Measurements from ENCODE around the gene GRAMD1A. TPM values are rescaled to one million over a fixed set of nuclear protein-coding genes. Genes with fewer than 3 reads are reported as not detected.

The GRAMD1A gene
- total and polyA plus RNA-seq, 2 of the 8 experiments (the other 6 are each of a cell fraction or from before 2014, with no cell fraction given): 113 to 154 TPM

DNA sequence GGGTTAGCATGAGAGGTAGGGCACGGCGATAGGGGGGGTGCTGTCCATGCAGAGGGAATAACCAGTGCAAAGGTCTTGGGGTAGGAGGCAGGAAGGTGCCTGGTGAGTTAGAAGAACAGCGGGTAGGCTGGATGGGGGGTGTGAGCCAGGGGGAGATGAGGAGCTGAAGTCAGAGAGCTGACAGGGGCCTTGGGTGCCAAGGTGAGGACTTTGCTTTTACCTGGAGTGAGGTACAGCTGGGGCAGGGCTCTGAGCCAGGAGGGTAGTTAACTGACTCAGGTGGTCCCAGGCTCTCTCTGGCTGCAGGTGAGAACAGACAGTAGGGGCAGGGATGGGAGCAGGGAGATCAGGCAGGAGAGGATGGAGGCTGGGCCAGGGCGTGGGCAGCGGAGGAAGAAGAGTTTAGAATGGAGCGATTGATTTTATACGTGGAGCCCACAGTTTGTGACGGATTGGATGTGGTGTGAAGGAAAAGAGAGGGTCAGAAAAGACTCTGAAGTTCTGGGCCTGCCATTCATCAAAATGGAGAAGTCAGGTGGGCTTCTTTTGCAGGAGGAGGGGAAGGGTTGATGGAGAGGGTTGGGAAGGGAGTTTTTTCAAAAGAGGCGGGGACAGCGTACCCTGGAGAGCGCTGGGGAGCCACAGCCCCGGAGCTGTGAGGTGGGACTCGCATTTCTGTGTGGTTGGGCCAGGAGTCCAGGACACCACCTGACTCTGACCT is 1.2 kb upstream of the GRAMD1A start:
- peak in 1 of 2 experiments; percentile 62 for DNase-seq (ENCODE audit: low read depth in 1 of 2, low spot score in 2 of 2)
- Histone ChIP-seq H2BK120ac (replicated peaks; ENCODE audit: low read depth, low read length) (peak overlapping the region; percentile 84), H3K27me3 (replicated peaks in 1 of 4; ENCODE audit: control insufficient read depth in 3 of 4, extremely low read depth in 1 of 4, insufficient read depth in 3 of 4, low read length in 3 of 4) (no peaks in the 10 kb centered on the region), H4K8ac (ENCODE audit: extremely low read depth, insufficient read depth, low read length) (peak overlapping the region; percentile 90), H2BK15ac (ENCODE audit: low read length) (peak overlapping the region; percentile 99), H2BK5ac (ENCODE audit: low read depth, low read length) (peak overlapping the region; percentile 89), H3K4me3 (ENCODE audit: extremely low read depth in 1 of 4, insufficient read depth in 2 of 4, low read depth in 3 of 4, low read length in 4 of 4) (peak overlapping the region; percentile 72 to 92 (median 82)), H3K14ac (ENCODE audit: insufficient read length) (no peak overlapping the region), H4K91ac (replicated peaks; ENCODE audit: insufficient read length, low read length) (peak overlapping the region; percentile 94), H4K20me1 (replicated peaks in 1 of 2; ENCODE audit: control insufficient read depth in 1 of 2, insufficient read depth in 2 of 2, low read length in 2 of 2) (peaks cover 13 to 20% of the 10 kb centered on the region in 2 experiments), H3K4me1 (replicated peaks in 1 of 4; ENCODE audit: control insufficient read depth in 3 of 4, insufficient read depth in 4 of 4, low read length in 3 of 4) (peaks cover 8 to 29% (median 20%) of the 10 kb centered on the region in 4 experiments), H3K18ac (ENCODE audit: extremely low read depth, low read length) (peak overlapping the region; percentile 81), H2AK5ac (ENCODE audit: low read depth, low read length) (peak overlapping the region; percentile 60; the same call in 1 of the 2 replicates), H3K9me3 (ENCODE audit: insufficient read depth in 2 of 2, low read depth in 1 of 2, low read length in 1 of 2) (no peaks in the 10 kb centered on the region), H3K56ac (replicated peaks; ENCODE audit: insufficient read length, low read depth, low read length) (peak overlapping the region; percentile 82), H3K23ac (ENCODE audit: insufficient read length) (no peak overlapping the region), H3K9ac (replicated peaks in 1 of 4; ENCODE audit: extremely low read depth in 1 of 4, low read depth in 3 of 4, low read length in 3 of 4) (peak overlapping the region in 3 of 4 experiments; percentile 80 to 88 (median 88); a peak in 6 of 7 replicates), H3K4ac (replicated peaks; ENCODE audit: insufficient read length, low read depth, low read length) (peak overlapping the region; percentile 92), H3K36me3 (ENCODE audit: control insufficient read depth in 2 of 4, insufficient read depth in 4 of 4, low read length in 3 of 4) (no peaks in the 10 kb centered on the region; a peak in 2 of 8 replicates), H2AFZ (ENCODE audit: low read length) (no peak overlapping the region), H4K5ac (ENCODE audit: insufficient read length, low read depth, low read length) (peak overlapping the region; percentile 98), H2BK12ac (ENCODE audit: low read depth, low read length) (peak overlapping the region; percentile 96), H2BK20ac (ENCODE audit: low read length) (peak overlapping the region; percentile 72; the same call in 1 of the 2 replicates), H3K23me2 (ENCODE audit: low read depth, low read length) (peaks cover 18% of the 10 kb centered on the region), H3K27ac (ENCODE audit: low read depth, low read length) (peak overlapping the region; percentile 95), H3K79me2 (ENCODE audit: control insufficient read depth in 1 of 2, insufficient read depth in 2 of 2, low read length in 2 of 2) (peaks cover 21 to 33% of the 10 kb centered on the region in 2 experiments), H3K4me2 (ENCODE audit: insufficient read depth in 1 of 2, low read depth in 2 of 2, low read length in 2 of 2) (peak overlapping the region; percentile 99), H3K79me1 (ENCODE audit: low read depth, low read length) (peaks cover 7% of the 10 kb centered on the region)
- WGBS, 2 experiments (ENCODE audit: extremely low coverage in 1 of 2, insufficient coverage in 1 of 2, insufficient read length in 1 of 2, insufficient replicate concordance in 2 of 2, low coverage in 1 of 2, low lambda C conversion rate in 2 of 2, missing lambda C conversion rate in 1 of 2): 14% methylated on average over 13 of the region's 13 CpGs; no CpG with 5 or more reads in 1 of the 2 experiments
- POLR2A ChIA-PET (ENCODE audit: partially characterized antibody): interaction anchor here (0.6 to 22.5 kb wide), 15 partner anchors 8 to 821 kb away, joined by 3 to 366 read pairs (median 5); partner anchors contain the start of genes HPN, SCN1B and ZNF30
- CTCF ChIA-PET (ENCODE audit: partially characterized antibody): interaction anchor here (0.8 to 1.4 kb wide), 7 partner anchors 10 to 155 kb away, joined by 3 to 7 read pairs (median 3); no protein-coding TSS in a partner anchor
- FAIRE-seq: no peak
- peak; percentile 44; the same call in 1 of the 2 replicates for TF ChIP-seq SP1 (IDR thresholded peaks at IDR 0.05; ENCODE audit: low read depth, low read length)
- TF ChIP-seq CBX5 (IDR thresholded peaks at IDR 0.05; ENCODE audit: low read depth, low read length): no peak
- TF ChIP-seq SIN3A (conservative IDR thresholded peaks at IDR 0.05 in 1 of 2, IDR thresholded peaks at IDR 0.05 in 1 of 2; ENCODE audit: low read depth in 1 of 2, low read length in 2 of 2): 0 out of 4 replicates have a peak, but pooled peaks of 1 of the 2 experiments have one; percentile 49
- TF ChIP-seq HDAC6 (IDR thresholded peaks at IDR 0.05; ENCODE audit: low read depth, low read length): no peak
- peak; percentile 57 for TF ChIP-seq YY1 (IDR thresholded peaks at IDR 0.05; ENCODE audit: low read depth, low read length)
- peak; percentile 36 for TF ChIP-seq KDM4A (IDR thresholded peaks at IDR 0.05; ENCODE audit: low read depth, low read length, severe bottlenecking)
- peak; percentile 10; the same call in 1 of the 2 replicates for TF ChIP-seq GABPA (IDR thresholded peaks at IDR 0.05; ENCODE audit: borderline replicate concordance, insufficient read depth, low read length)
- TF ChIP-seq, protein P1, sequence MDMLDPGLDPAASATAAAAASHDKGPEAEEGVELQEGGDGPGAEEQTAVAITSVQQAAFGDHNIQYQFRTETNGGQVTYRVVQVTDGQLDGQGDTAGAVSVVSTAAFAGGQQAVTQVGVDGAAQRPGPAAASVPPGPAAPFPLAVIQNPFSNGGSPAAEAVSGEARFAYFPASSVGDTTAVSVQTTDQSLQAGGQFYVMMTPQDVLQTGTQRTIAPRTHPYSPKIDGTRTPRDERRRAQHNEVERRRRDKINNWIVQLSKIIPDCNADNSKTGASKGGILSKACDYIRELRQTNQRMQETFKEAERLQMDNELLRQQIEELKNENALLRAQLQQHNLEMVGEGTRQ (IDR thresholded peaks at IDR 0.05; ENCODE audit: low read length): peak; percentile 20; the same call in 1 of the 2 replicates
- 0 out of 2 replicates have a peak, but pooled peaks have one; percentile 17 for TF ChIP-seq TBP (IDR thresholded peaks at IDR 0.05; ENCODE audit: low read depth, low read length)
- TF ChIP-seq ASH2L (IDR thresholded peaks at IDR 0.05; ENCODE audit: low read length): no peak

Measured in H1 (cell line).